OCI-LY7 (cell line): ENCODE results near the gene SACS. TPM values are rescaled to one million over a fixed set of nuclear protein-coding genes. Genes with fewer than 3 reads are reported as not detected.

Experiments
- BruUV-seq: library from RNA; stranded (reverse); fragments of 400-500 nt; replicated peaks from 2 replicates; lab custom pipeline; 2021; lab: Mats Ljungman, UMichigan
- CTCF ChIA-PET: fragments of 300-600 bp; sonication (Branson Sonifier 250); formaldehyde crosslinking; loops from one replicate; lab custom pipeline; 2022; ENCODE audit warnings: antibody characterized with exemption; ENCODE audit not compliant: unreplicated experiment; lab: Charles Lee
- POLR2A ChIA-PET: fragments of 300-600 bp; sonication (Branson Sonifier 250); formaldehyde crosslinking; loops from one replicate; lab custom pipeline; 2022; ENCODE audit warnings: antibody characterized with exemption; lab: Charles Lee
- DNase-seq: peaks from one replicate; pipeline ENCODE4 v3.0.0-alpha.2; 2015; ENCODE audit warnings: low spot score
- H2AFZ ChIP-seq: fragments of 200-600 bp; sonication (generic), shearing (Covaris generic); 2 replicates; pipeline ENCODE4 v1.6.1; 2014; ENCODE audit warnings: mild to moderate bottlenecking, antibody characterized with exemption, low read length, moderate library complexity
- H3K27ac ChIP-seq: fragments of 200-600 bp; sonication (generic); 2 replicates; pipeline ENCODE4 v1.5.1; 2014; ENCODE audit warnings: mixed run types, low read depth, mild to moderate bottlenecking, moderate library complexity, low read length, inconsistent platforms; ENCODE audit not compliant: poor library complexity, severe bottlenecking
- H3K36me3 ChIP-seq: fragments of 200-600 bp; sonication (generic); 2 replicates; pipeline ENCODE4 v1.6.1; 2014; ENCODE audit warnings: mild to moderate bottlenecking, antibody characterized with exemption, low read length, moderate library complexity, mixed read lengths; ENCODE audit not compliant: insufficient read depth
- H3K4me1 ChIP-seq: fragments of 200-600 bp; sonication (generic); 2 replicates; pipeline ENCODE4 v1.5.1; 2014; ENCODE audit warnings: mild to moderate bottlenecking, low read length; ENCODE audit not compliant: insufficient read depth, poor library complexity, severe bottlenecking
- H3K4me2 ChIP-seq: fragments of 200-600 bp; sonication (generic); 2 replicates; pipeline ENCODE4 v1.6.1; 2014; ENCODE audit warnings: mild to moderate bottlenecking, low read length
- H3K4me3 ChIP-seq: fragments of 200-600 bp; sonication (generic); 2 replicates; pipeline ENCODE4 v1.5.1; 2014; ENCODE audit warnings: mild to moderate bottlenecking, low read depth, low read length; ENCODE audit not compliant: poor library complexity, severe bottlenecking
- H3K79me2 ChIP-seq: fragments of 200-600 bp; sonication (generic); 2 replicates; pipeline ENCODE4 v1.6.1; 2016; ENCODE audit warnings: low read depth, mild to moderate bottlenecking, low read length, moderate library complexity, mixed read lengths; ENCODE audit not compliant: insufficient read depth
- H3K9me2 ChIP-seq: fragments of 200-600 bp; sonication (generic); 2 replicates; pipeline ENCODE4 v1.6.1; 2016; ENCODE audit warnings: mild to moderate bottlenecking, low read length, mixed read lengths; ENCODE audit not compliant: insufficient read depth
- H3K9me3 ChIP-seq: fragments of 200-600 bp; sonication (generic); 2 replicates; pipeline ENCODE4 v1.6.1; 2014; ENCODE audit warnings: mild to moderate bottlenecking, mixed run types, low read length, mixed read lengths
- H4K20me1 ChIP-seq: fragments of 200-600 bp; sonication (generic); 2 replicates; pipeline ENCODE4 v1.6.1; 2014; ENCODE audit warnings: mild to moderate bottlenecking, antibody characterized with exemption, low read length, moderate library complexity, mixed read lengths; ENCODE audit not compliant: insufficient read depth
- EZH2phosphoT487 ChIP-seq: fragments of 200-600 bp; sonication (generic); IDR thresholded peaks from 2 replicates; pipeline ENCODE4 v1.6.1; 2018; ENCODE audit warnings: low read depth, borderline replicate concordance, mild to moderate bottlenecking, mixed run types, antibody characterized with exemption, low read length, moderate library complexity, mixed read lengths
- intact Hi-C: fragments of 100-400 bp; cut with micrococcal nuclease; formaldehyde crosslinking; loops from one replicate; pipeline ENCODE4 v1.10.0; 2022; ENCODE audit not compliant: unreplicated experiment
- total RNA-seq, 2 experiments: library from RNA; depleted of rRNA in 1 of 2; stranded (reverse); fragments of >200 nt in 1 of 2; shearing (Covaris generic) in 1 of 2; gene quantifications; 2 replicates each; pipeline ENCODE4 v1.2.3, GENCODE V29; 2014 to 2022
- TF ChIP-seq, protein P1 (sequence below): fragments of 200-600 bp; sonication (generic); conservative IDR thresholded peaks from 2 replicates; pipeline ENCODE4 v1.5.1; 2014; ENCODE audit warnings: mild to moderate bottlenecking, antibody characterized with exemption, low read length, moderate library complexity, mixed read lengths

SACS gene
- total RNA-seq, 2 experiments from 2014 or later: 9.8 to 22.6 TPM

DNA sequence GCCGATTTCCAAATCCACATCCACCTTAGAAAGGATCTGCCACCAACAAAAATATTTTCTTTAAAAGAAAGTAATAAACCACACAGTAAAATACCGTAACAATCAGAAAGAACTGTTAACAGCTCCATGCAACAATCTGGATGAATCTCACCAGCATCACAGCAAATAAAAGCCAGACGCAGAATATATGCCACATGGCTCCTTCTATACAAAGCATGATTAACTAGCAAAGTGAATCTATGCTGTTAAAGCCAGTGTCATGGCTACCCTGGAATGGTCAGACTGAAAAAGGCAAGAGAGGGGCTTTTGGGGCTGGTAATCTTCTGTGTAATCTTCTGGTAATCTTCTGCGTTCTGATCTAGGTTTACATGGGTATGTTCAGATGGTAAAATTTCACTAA, 81.3 kb downstream of the SACS start:
- POLR2A ChIA-PET: no interaction called here
- no peaks in the 10 kb centered on the region for H3K9me3 ChIP-seq
- no peak overlapping the region for H3K4me3 ChIP-seq
- no peak overlapping the region for H3K27ac ChIP-seq
- no TSS peak for BruUV-seq
- H3K4me1 ChIP-seq: no peaks in the 10 kb centered on the region
- H3K36me3 ChIP-seq: peaks cover 26% of the 10 kb centered on the region
- H3K79me2 ChIP-seq: no peaks in the 10 kb centered on the region
- no peaks in the 10 kb centered on the region for H3K9me2 ChIP-seq
- TF ChIP-seq, protein P1, sequence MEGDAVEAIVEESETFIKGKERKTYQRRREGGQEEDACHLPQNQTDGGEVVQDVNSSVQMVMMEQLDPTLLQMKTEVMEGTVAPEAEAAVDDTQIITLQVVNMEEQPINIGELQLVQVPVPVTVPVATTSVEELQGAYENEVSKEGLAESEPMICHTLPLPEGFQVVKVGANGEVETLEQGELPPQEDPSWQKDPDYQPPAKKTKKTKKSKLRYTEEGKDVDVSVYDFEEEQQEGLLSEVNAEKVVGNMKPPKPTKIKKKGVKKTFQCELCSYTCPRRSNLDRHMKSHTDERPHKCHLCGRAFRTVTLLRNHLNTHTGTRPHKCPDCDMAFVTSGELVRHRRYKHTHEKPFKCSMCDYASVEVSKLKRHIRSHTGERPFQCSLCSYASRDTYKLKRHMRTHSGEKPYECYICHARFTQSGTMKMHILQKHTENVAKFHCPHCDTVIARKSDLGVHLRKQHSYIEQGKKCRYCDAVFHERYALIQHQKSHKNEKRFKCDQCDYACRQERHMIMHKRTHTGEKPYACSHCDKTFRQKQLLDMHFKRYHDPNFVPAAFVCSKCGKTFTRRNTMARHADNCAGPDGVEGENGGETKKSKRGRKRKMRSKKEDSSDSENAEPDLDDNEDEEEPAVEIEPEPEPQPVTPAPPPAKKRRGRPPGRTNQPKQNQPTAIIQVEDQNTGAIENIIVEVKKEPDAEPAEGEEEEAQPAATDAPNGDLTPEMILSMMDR: no peak
- no peak for TF ChIP-seq EZH2phosphoT487
- intact Hi-C loops: no loop called here
- no peak overlapping the region for H3K4me2 ChIP-seq
- H4K20me1 ChIP-seq: no peaks in the 10 kb centered on the region
- CTCF ChIA-PET: no interaction called here
- no peak overlapping the region for H2AFZ ChIP-seq
- no peak for DNase-seq

DNA sequence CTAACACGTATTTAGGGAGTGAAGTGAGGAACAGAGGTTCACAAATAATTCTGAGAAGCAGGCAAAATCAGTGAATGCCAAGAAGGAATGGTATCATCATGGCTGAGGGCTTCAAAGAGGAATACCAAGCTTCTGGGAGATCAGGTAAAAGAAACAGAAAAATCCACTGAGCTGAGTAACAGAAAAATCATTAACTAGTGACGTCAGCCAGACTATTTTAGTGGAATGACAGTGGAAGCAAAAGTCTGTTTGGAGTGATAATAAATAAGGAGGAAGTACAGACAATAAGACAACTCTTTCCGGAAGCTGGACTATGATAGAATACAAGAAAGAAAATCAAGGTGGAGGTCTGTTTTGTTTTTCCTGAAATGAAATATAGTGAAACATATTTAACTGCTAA, 83.5 kb downstream of the SACS start:
- CTCF ChIA-PET: no interaction called here
- no peaks in the 10 kb centered on the region for H3K9me3 ChIP-seq
- H4K20me1 ChIP-seq: no peaks in the 10 kb centered on the region
- intact Hi-C loops: no loop called here
- POLR2A ChIA-PET: no interaction called here
- DNase-seq: no peak
- H3K79me2 ChIP-seq: no peaks in the 10 kb centered on the region
- H3K9me2 ChIP-seq: no peaks in the 10 kb centered on the region
- H2AFZ ChIP-seq: no peak overlapping the region
- H3K4me2 ChIP-seq: no peak overlapping the region
- no TSS peak for BruUV-seq
- no peak for TF ChIP-seq EZH2phosphoT487
- TF ChIP-seq, protein P1: no peak
- no peak overlapping the region for H3K27ac ChIP-seq
- H3K4me1 ChIP-seq: peaks cover 4% of the 10 kb centered on the region
- H3K4me3 ChIP-seq: no peak overlapping the region
- peaks cover 12% of the 10 kb centered on the region for H3K36me3 ChIP-seq

DNA sequence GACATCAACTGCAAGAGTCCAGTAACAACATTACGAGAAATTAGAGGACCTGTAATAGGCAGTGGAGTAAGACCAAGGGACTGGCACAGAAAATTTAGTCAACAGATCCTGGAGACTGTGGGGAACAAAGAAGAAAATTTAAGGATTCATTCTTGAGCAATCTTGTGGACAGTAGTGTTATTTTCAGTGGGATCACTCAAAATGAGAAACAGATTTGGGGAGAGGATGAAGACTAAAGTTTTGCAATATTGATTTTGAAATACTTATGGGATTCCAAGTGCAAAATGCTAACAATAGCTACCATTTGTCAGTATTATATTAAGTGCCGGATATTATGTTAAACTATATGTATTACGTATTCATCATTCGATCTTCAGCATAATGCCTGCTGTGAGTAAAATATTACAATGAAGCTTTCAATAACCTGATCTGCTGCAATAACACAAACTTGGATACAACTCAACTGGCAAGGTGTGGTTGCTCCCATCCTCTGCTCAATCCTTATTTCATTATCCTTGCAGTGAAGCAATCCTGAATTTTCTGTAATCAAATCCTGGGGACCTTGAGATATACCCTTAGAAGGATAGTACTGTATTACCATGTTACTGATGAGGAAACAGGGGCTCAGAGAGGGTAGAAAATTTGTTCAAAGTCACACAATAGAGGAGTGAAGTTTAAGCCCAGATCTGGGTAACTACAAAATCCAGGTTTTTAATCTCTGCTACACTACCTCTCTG, 84.2 kb downstream of the SACS start:
- TF ChIP-seq EZH2phosphoT487: no peak
- TF ChIP-seq, protein P1: no peak
- intact Hi-C loops: no loop called here
- Histone ChIP-seq H4K20me1 (no peaks in the 10 kb centered on the region), H3K9me3 (no peaks in the 10 kb centered on the region), H3K4me3 (no peak overlapping the region), H2AFZ (no peak overlapping the region), H3K79me2 (no peaks in the 10 kb centered on the region), H3K36me3 (peaks cover 6% of the 10 kb centered on the region), H3K9me2 (no peaks in the 10 kb centered on the region), H3K4me2 (no peak overlapping the region), H3K4me1 (peaks cover 5% of the 10 kb centered on the region), H3K27ac (no peak overlapping the region)
- ChIA-PET POLR2A (no interaction called here), CTCF (no interaction called here)
- DNase-seq: no peak
- no TSS peak for BruUV-seq
